Neural progenitor cell (in vitro differentiated cells): Measurements from ENCODE around the gene ASXL1. TPM values are rescaled to one million over a fixed set of nuclear protein-coding genes. Genes with fewer than 3 reads are reported as not detected.
"Not testable (repeated sequence)": the region's sequence is repeated elsewhere in the genome, so short reads cannot be mapped to it uniquely, and the experiment has no call there.

ENCODE experiments used
- DNase-seq: peaks from one replicate; pipeline ENCODE4 v3.0.0-alpha.2; 2016; ENCODE audit warnings: low spot score
- H2AFZ ChIP-seq: fragments of 200-600 bp; sonication (generic); replicated peaks from 2 replicates; pipeline ENCODE4 v1.6.1; 2016; ENCODE audit warnings: antibody characterized with exemption
- H3F3A ChIP-seq: fragments of 200-600 bp; sonication (generic); 2 replicates; pipeline ENCODE4 v1.6.1; 2016; ENCODE audit warnings: antibody characterized with exemption, low read depth
- H3K27ac ChIP-seq: fragments of 200-600 bp; sonication (generic); 2 replicates; pipeline ENCODE4 v1.5.1; 2016; ENCODE audit warnings: mild to moderate bottlenecking
- H3K27me3 ChIP-seq: fragments of 200-600 bp; sonication (generic); 2 replicates; pipeline ENCODE4 v1.6.1; 2016; ENCODE audit warnings: mild to moderate bottlenecking, moderate library complexity
- H3K36me3 ChIP-seq: fragments of 200-600 bp; sonication (generic); 2 replicates; pipeline ENCODE4 v1.5.1; 2016
- H3K4me1 ChIP-seq: fragments of 200-600 bp; sonication (generic); 2 replicates; pipeline ENCODE4 v1.6.1; 2016; ENCODE audit warnings: mixed run types
- H3K4me2 ChIP-seq: fragments of 200-600 bp; sonication (generic); 2 replicates; pipeline ENCODE4 v1.6.1; 2016
- H3K4me3 ChIP-seq: fragments of 200-600 bp; sonication (generic); 2 replicates; pipeline ENCODE4 v1.5.1; 2016
- H3K79me2 ChIP-seq: fragments of 200-600 bp; sonication (generic); 2 replicates; pipeline ENCODE4 v1.6.1; 2016; ENCODE audit warnings: low read depth
- H3K9ac ChIP-seq: fragments of 200-600 bp; sonication (generic); 2 replicates; pipeline ENCODE4 v1.6.1; 2016
- H3K9me3 ChIP-seq: fragments of 200-600 bp; sonication (generic); 2 replicates; pipeline ENCODE4 v1.5.1; 2016; ENCODE audit warnings: low read depth
- H4K20me1 ChIP-seq: fragments of 200-600 bp; sonication (generic); 2 replicates; pipeline ENCODE4 v1.6.1; 2016; ENCODE audit warnings: low read depth
- H3K27ac Mint-ChIP-seq: 3 replicates; pipeline ENCODE4 v1.8.0; 2021; ENCODE audit warnings: mixed read lengths
- H3K27me3 Mint-ChIP-seq: 2 replicates; pipeline ENCODE4 v1.8.0; 2022; ENCODE audit warnings: low read depth, mild to moderate bottlenecking, inconsistent platforms, moderate library complexity, mixed read lengths; ENCODE audit not compliant: insufficient read depth
- H3K36me3 Mint-ChIP-seq: 3 replicates; pipeline ENCODE4 v1.8.0; 2021; ENCODE audit warnings: mixed read lengths
- H3K4me1 Mint-ChIP-seq: 3 replicates; pipeline ENCODE4 v1.8.0; 2021; ENCODE audit warnings: mixed read lengths
- H3K4me3 Mint-ChIP-seq: 3 replicates; pipeline ENCODE4 v1.8.0; 2021; ENCODE audit warnings: mild to moderate bottlenecking, moderate library complexity, mixed read lengths
- H3K9me3 Mint-ChIP-seq: 3 replicates; pipeline ENCODE4 v1.8.0; 2020; ENCODE audit warnings: mixed read lengths
- EZH2 ChIP-seq: fragments of 200-600 bp; sonication (generic); IDR thresholded peaks from 2 replicates; pipeline ENCODE4 v1.6.1; 2017; ENCODE audit warnings: antibody characterized with exemption, mild to moderate bottlenecking, moderate library complexity
- EZH2phosphoT487 ChIP-seq: fragments of 200-600 bp; sonication (generic); IDR thresholded peaks from 2 replicates; pipeline ENCODE4 v1.6.1; 2017; ENCODE audit warnings: antibody characterized with exemption
- total RNA-seq: library from RNA; depleted of rRNA; stranded (reverse); fragments of >200 nt; gene quantifications from 2 replicates; pipeline ENCODE4 v1.2.3, GENCODE V29; 2015; ENCODE audit warnings: low replicate concordance
- TF ChIP-seq, protein P1 (sequence below): fragments of 200-600 bp; sonication (generic); IDR thresholded peaks from 2 replicates; pipeline ENCODE4 v1.5.1; 2017; ENCODE audit warnings: antibody characterized with exemption, mild to moderate bottlenecking

ASXL1 gene
- total RNA-seq, 1 donor from 2014 or later = 48.2 TPM

DNA sequence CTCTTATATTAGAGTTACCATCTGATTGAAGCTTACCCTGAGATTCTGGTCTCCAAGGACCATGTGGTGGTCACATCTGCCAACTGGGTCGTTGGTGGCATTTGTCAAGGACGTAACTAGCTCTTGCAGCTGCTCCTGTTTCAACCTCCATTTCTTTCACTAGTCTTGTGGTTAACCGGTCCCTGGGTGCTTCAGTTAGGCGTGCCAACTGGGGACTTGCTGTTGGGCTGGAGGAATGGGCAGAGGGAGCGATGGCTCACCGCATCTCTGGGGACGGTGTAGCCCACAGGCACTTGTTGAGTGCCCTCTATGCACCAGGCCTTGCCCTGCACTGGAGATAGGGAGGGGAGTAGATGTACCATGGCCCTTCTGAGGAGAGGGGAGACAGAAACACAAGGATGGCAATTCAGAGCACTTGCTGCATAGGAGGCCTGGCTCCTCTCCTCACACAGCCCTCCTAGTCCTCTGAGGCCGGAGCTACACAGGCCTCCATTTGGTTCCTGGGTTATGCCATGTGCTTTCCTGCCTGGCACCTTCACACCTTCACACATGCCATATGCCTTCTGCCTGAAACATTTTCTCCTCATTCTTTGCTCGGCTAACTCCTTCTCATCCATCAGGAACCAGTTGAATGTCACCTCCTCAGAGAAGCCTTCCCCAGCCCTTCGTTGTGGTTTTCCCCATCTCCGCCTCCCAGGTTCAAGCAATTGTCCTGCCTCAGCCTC, 20.0 kb upstream of the ASXL1 start:
- no peak overlapping the region for H3K4me2 ChIP-seq
- H3K36me3 Mint-ChIP-seq = no peaks in the 10 kb centered on the region
- H3K27ac Mint-ChIP-seq = no peak overlapping the region

DNA sequence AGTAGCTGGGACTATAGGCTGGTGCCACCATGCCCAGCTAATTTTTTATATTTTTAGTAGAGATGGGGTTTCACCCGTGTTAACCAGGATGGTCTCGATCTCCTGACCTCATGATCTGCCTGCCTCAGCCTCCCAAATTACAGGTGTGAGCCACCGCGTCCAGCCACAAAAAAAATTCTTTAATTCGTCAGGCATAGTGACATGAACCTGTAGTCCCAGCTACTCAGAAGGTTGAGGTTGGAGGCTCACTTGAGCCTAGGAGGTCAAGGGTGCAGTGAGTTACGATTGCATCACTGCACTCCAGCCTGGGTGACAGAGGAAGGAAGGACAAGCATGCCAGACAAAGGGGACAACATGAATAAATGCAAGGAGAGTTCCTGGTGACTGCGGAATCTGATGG, 19.5 kb upstream of the ASXL1 start:
- TF ChIP-seq, protein P1, sequence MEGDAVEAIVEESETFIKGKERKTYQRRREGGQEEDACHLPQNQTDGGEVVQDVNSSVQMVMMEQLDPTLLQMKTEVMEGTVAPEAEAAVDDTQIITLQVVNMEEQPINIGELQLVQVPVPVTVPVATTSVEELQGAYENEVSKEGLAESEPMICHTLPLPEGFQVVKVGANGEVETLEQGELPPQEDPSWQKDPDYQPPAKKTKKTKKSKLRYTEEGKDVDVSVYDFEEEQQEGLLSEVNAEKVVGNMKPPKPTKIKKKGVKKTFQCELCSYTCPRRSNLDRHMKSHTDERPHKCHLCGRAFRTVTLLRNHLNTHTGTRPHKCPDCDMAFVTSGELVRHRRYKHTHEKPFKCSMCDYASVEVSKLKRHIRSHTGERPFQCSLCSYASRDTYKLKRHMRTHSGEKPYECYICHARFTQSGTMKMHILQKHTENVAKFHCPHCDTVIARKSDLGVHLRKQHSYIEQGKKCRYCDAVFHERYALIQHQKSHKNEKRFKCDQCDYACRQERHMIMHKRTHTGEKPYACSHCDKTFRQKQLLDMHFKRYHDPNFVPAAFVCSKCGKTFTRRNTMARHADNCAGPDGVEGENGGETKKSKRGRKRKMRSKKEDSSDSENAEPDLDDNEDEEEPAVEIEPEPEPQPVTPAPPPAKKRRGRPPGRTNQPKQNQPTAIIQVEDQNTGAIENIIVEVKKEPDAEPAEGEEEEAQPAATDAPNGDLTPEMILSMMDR = no peak
- no peak for TF ChIP-seq EZH2
- no peak for TF ChIP-seq EZH2phosphoT487
- Histone ChIP-seq H3F3A (peaks cover 4% of the 10 kb centered on the region), H3K9ac (no peak overlapping the region), H2AFZ (no peak overlapping the region), H3K36me3 (no peaks in the 10 kb centered on the region), H4K20me1 (no peaks in the 10 kb centered on the region), H3K9me3 (no peaks in the 10 kb centered on the region), H3K27me3 (no peaks in the 10 kb centered on the region), H3K27ac (no peak overlapping the region), H3K4me1 (no peaks in the 10 kb centered on the region), H3K4me3 (no peak overlapping the region), H3K4me2 (no peak overlapping the region), H3K79me2 (no peaks in the 10 kb centered on the region)
- Mint-ChIP-seq H3K27me3 (peaks cover 3% of the 10 kb centered on the region), H3K27ac (peak overlapping the region; percentile 55), H3K4me1 (peaks cover 9% of the 10 kb centered on the region), H3K36me3 (no peaks in the 10 kb centered on the region), H3K9me3 (no peaks in the 10 kb centered on the region), H3K4me3 (no peak overlapping the region)
- DNase-seq = no peak

More for the DNA sequence above, 20.0 kb upstream of the ASXL1 start:
- no peak for DNase-seq
- Mint-ChIP-seq H3K4me3 (no peak overlapping the region), H3K4me1 (peaks cover 8% of the 10 kb centered on the region), H3K9me3 (no peaks in the 10 kb centered on the region), H3K27me3 (peaks cover 3% of the 10 kb centered on the region)
- H3K4me3 ChIP-seq = no peak overlapping the region
- no peaks in the 10 kb centered on the region for H3K27me3 ChIP-seq
- H3K4me1 ChIP-seq = no peaks in the 10 kb centered on the region
- H4K20me1 ChIP-seq = no peaks in the 10 kb centered on the region
- H3K9ac ChIP-seq = no peak overlapping the region
- no peaks in the 10 kb centered on the region for H3K79me2 ChIP-seq
- no peak for TF ChIP-seq EZH2phosphoT487
- TF ChIP-seq EZH2 = no peak
- TF ChIP-seq, protein P1 = no peak
- H3K27ac ChIP-seq = no peak overlapping the region
- no peak overlapping the region for H2AFZ ChIP-seq
- H3F3A ChIP-seq = peaks cover 4% of the 10 kb centered on the region
- H3K9me3 ChIP-seq = no peaks in the 10 kb centered on the region
- H3K36me3 ChIP-seq = no peaks in the 10 kb centered on the region

DNA sequence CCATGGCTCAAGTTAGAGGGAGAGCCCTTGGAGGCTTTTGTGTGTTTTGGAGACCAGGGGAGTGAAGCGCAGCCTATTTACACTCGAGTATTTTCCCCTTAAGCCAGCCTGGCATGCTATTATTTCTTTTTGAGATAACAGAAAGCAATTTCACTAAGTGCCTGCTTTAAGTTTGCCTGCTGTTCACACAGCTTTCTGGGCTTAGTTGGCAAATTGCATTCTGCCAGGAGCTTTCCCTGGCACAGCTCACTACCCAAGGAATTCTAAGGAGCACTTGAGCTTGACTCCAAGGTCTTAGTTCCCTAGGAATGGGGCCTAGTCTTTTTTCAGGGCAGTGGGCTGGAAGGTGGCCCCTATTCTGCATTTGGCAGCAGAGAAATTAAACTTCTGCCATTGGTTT, 19.0 kb upstream of the ASXL1 start:
- Histone ChIP-seq H3K79me2 (no peaks in the 10 kb centered on the region), H4K20me1 (no peaks in the 10 kb centered on the region), H3F3A (peaks cover 4% of the 10 kb centered on the region), H3K4me1 (no peaks in the 10 kb centered on the region), H2AFZ (no peak overlapping the region), H3K9me3 (no peaks in the 10 kb centered on the region), H3K9ac (no peak overlapping the region), H3K27ac (no peak overlapping the region), H3K27me3 (no peaks in the 10 kb centered on the region), H3K4me3 (no peak overlapping the region), H3K4me2 (no peak overlapping the region), H3K36me3 (no peaks in the 10 kb centered on the region)
- no peak overlapping the region for H3K4me3 Mint-ChIP-seq
- H3K36me3 Mint-ChIP-seq = no peaks in the 10 kb centered on the region
- H3K27ac Mint-ChIP-seq = peak overlapping the region; percentile 55
- TF ChIP-seq EZH2 = no peak
- no peak for TF ChIP-seq EZH2phosphoT487
- TF ChIP-seq, protein P1 = no peak
- no peaks in the 10 kb centered on the region for H3K9me3 Mint-ChIP-seq
- peaks cover 3% of the 10 kb centered on the region for H3K27me3 Mint-ChIP-seq
- H3K4me1 Mint-ChIP-seq = peaks cover 10% of the 10 kb centered on the region
- DNase-seq = no peak

DNA sequence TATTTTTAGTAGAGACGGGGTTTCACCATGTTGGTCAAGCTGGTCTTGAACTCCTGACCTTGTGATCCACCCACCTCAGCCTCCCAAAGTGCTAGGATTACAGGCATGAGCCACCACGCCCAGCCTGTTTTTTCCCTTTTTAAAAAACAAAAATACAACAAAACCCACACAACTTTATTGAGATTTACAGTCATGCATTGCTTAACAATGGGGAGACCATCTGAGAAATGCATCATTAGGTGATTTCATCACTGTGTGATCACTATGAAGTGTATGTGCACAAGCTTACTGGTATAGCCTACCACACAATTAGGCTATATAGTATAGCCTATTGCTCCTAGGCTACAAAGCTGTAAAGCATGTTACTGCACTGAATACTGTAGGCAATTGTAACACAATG, 17.1 kb upstream of the ASXL1 start:
- not testable (repeated sequence) for H4K20me1 ChIP-seq, H3K27ac ChIP-seq, H3K27me3 Mint-ChIP-seq, H3K36me3 Mint-ChIP-seq, H3K27ac Mint-ChIP-seq, H3K9me3 ChIP-seq, H3K9me3 Mint-ChIP-seq, H3K4me2 ChIP-seq, H3K4me3 ChIP-seq, H3K79me2 ChIP-seq, H3K4me3 Mint-ChIP-seq, DNase-seq, H3K27me3 ChIP-seq, H3K36me3 ChIP-seq, H3K9ac ChIP-seq, H2AFZ ChIP-seq
- peaks cover 22% of the 10 kb centered on the region for H3K4me1 Mint-ChIP-seq
- H3K4me1 ChIP-seq = peaks cover 12% of the 10 kb centered on the region
- peaks cover 22% of the 10 kb centered on the region for H3F3A ChIP-seq
